GM19467 (cell line): ENCODE measurements around the gene SVIP.

Source experiments
- ATAC-seq: cut with Tn5 transposase; IDR thresholded peaks from one replicate; pipeline ENCODE4 v1.9.1; 2021; ENCODE audit warnings: mild to moderate bottlenecking, moderate library complexity; ENCODE audit not compliant: unreplicated experiment

Gene SVIP

DNA sequence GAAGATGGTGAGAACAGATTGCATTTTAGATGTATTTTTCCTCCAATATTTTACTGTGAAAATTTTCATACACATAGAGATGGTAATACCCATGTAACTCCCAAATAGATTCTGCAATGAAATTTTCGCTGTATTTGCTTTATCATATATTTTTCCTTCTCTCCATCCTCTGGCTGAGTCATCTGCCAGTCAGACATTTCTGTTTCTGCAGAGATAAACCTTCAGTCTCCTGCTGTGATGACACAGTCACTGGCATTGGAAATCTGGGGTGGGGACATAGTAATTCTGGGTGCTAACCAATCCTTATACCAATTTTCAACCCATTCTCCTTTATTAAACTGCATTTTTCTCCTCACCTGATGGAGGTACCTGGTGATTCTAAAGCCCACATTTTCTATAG lies 33.7 kb downstream of the SVIP start:
- ATAC-seq, result no peak

DNA sequence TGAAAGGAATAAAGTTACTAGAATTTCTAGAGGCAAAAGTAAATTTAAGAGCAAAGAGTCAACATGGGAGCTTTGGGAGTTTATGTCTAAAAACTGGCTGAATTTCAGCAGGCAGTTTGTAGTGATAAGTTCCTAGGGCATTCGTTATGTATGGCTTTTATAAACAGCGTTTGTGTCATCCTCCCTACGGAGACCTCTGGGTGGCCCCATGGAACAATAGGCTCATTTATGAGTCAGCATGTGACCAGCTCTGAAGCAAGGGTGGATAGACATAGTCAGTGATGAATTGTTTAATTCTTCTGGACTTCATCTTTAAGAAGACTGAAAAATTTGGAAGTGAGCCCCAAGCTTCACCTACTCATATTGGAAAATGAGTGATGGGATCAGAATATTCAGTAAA lies 37.1 kb downstream of the SVIP start:
- no peak for ATAC-seq

DNA sequence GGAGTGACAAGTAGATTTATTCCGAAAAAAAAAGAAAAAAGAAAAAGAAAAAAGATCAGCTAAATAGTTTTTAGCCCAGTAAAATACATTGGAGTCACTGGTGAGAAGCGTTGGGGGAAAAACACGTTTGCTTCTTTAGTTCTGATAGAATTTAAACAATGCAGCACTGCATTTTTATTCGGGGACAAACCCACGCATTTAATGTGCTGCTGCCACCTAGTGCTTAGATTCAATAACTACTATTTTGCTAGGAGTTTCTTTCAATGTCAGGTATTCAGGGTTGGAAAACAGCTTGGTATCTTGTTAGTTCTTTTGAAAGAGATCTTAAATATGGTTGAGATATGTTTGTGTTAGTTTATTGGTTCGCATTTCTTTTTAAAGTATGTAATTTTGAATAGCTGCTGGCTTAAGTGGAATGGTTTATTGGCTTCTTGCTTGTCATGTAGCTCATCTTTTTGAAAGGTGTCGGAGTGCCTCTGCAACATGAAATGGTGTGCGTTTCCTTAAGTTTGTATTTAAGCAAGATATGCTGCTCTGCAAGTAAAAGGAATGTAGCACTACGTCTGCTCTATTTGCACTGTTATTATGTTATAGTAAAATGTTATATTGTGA lies 41.9 kb downstream of the SVIP start:
- ATAC-seq, result no peak

DNA sequence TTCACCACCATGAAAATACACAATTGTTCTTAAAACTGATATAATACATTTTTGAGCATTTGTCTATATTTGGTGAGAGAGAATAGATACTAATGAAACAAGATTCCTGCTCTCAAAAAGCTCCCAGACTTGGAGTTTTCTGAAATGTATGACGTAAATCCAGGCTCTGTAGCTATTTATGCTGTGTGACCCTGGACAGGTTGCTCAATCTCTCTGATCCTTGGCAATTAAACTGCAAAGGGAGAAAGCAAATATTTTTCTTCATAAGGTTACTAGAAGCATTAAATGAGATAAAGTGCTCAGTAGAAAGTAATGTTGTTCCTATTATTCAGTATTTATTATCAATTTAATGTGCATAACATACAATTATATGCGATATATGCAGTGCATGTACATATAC lies 42.5 kb downstream of the SVIP start:
- ATAC-seq, result no peak

DNA sequence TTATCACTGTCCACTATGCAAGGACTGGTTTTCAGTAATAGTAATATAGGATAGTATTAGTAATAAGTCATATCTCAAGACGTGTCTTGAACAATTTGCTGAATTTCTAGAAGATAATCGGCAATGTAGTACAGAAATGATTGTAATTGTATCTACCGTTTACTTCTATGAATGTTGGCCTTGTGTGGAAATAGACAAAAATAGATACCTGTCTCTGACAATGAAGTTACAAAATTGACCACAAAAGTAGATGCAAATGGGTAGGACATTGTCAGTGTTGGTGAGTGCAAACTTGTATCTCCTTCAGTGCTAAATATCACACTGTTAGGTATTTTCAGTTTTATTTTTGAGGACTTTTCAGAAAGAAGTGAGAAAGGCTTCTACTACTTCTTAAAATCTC lies 43.1 kb downstream of the SVIP start:
- peak; percentile 86 for ATAC-seq

DNA sequence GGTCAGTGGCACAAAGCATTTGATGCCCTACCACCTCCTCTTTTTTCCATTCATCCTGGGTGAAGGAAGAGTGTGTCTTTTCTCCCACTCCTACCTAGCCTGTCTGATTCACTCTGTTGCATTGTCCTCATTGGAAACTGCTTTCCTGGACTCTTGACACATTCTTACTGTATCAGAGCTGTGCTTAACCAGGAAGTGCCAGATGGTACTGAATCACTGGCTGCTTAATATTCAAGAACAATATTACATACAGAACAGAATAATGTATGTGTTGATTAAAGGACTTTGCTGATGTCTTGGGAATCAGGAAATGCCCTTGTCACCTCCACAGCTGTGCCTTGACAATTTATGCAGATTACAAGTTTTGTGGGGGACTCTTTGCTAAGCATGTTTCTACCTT lies 44.4 kb downstream of the SVIP start:
- ATAC-seq, result no peak

DNA sequence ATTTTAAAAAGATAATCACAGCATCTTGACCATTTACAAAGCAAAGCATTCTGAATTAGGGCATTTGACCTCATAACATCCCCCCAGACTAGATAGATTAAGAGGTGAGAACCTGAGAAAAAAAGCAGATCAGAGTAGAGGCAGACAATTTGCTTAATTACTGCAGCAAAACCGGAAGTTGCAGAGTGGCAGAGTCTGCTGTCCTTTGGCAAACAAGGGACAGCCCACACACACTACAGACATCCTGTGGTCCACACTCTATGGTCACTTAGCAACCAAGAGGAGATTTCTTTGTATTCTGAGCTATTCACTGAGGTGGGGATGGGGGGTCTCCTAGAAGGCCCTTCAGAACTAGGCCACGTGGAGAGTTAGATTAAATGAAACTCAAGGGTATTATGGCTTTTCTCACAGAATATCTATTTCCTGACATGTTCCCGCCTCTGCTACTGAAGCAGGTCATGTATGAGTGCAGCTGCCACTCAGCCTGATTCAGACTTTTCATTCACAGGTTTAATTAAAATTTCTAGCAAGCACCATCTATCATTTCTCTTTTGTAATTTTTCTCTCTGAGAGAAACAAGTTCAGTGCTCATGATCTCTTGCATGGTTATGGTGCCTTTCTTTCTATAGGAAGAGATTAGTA lies 48.5 kb downstream of the SVIP start:
- ATAC-seq, result peak; percentile 94

DNA sequence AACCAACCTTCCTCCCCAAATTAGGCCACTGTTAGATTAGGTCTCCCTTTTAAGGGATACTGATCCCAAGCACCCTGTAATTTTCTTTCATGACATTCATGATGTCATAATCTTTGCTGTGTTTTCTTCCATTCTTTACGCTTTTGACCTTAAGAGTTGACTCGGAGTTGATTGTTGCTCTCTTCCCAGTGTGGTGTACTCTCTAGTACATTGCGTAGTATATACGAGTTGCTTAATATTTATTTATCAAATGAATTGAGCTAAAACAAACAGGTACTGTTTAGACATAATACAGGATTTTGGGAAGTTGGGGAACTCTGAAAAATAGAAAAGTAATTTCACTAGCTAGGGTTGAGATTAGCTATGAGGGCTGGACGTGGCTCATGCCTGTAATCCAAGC lies 49.8 kb downstream of the SVIP start:
- no peak for ATAC-seq

DNA sequence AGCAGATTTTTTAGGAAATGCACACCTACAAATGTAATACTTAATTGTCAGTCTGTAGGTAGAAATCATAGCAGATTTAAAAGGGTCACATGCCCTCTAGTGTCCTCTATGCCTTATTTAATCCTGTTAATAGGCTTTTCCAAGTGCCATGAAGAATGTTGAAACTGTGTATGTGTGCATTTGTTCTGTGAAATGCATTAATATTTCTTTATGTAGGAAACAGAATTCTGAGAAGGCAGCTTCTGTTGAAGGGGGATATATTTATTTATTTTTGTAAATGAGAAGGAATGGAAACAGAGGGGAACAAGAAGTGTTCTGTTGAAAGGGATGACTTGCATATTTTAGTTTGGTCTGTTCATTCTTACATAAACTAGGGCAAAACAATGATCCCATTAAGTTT lies 51.0 kb downstream of the SVIP start:
- ATAC-seq, result no peak

DNA sequence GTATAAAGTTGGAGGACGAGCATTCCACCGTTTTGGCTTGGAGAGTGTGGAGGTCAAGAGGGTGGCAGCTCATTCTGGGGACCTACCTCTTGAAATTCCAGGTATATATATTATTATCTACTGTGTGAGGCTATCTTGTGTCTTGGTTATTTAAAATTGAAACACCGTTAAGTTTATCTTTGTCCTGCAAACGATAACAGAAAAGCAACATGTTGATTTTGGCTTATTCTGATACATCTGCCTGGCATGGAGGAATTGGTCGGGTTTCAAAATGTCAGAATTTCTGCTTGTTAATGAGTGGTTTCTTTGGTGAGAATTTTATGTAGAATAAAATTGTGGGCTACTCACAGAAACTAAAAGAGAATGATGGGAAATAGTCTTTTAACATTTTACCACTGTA lies 54.4 kb downstream of the SVIP start:
- ATAC-seq, result no peak

DNA sequence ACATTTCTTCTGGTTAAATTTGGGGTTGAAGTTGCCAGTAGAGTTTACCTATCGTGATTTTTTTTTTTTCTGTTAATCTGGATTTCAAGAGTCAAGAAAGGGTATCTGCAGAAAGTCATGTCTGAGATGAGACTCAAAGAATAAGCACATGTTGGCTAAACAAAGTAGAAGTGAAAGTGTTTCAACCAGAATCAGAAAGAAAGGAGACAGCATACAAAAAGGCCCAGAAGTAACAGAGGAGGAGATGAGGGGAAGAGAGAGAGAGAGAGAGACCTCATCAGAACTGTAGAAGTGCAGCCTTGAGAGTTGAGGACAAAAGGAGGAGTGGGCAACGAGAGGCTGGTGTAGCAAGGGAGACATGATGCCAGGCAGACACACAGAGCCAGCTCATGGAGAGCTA lies 54.9 kb downstream of the SVIP start:
- ATAC-seq, result peak; percentile 60

DNA sequence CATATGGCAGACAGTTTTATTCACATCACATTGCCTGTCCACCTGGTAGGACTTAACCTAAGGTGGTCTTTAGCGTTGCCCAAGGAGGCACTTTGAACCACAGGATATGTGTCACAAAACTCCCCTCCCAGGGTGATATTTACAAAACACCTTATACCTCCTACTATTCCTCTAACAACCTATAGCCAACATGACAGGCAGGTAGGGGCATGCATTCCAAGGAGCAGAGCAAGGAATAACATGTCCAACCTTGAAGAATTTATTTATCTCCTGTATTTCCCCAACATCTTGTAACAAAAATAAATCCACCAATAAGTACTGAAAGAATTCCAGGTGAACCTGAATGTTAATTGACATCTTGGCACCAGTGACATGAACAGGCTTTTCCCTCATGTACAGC lies 60.5 kb downstream of the SVIP start:
- ATAC-seq, result no peak
